Activated B cell treated with CpG ODN at 0.5 μM for 24 hours (primary cell): Measurements from ENCODE around the gene SLC25A12. TPM values are rescaled to one million over a fixed set of nuclear protein-coding genes. Genes with fewer than 3 reads are reported as not detected.

Experiments
- ATAC-seq: fragments of 200-7000 bp; cut with Tn5 transposase; one replicate; pipeline ENCODE4 v1.10.0; 2021; ENCODE audit warnings: low read depth, mild to moderate bottlenecking, moderate library complexity
- CTCF ChIA-PET: fragments of 350-600 bp; sonication (Branson Sonifier 250); formaldehyde crosslinking; loops from one replicate; lab custom pipeline; 2021; ENCODE audit warnings: antibody characterized with exemption; lab: Charles Lee
- POLR2A ChIA-PET: fragments of 350-600 bp; sonication (Branson Sonifier 250); formaldehyde crosslinking; loops from one replicate; lab custom pipeline; 2021; ENCODE audit warnings: antibody characterized with exemption; lab: Charles Lee
- DNase-seq: peaks from one replicate; pipeline ENCODE4 v3.0.0; 2022
- H3K27ac Mint-ChIP-seq: one replicate; pipeline ENCODE4 v1.8.0; 2020; ENCODE audit warnings: mixed read lengths
- H3K27me3 Mint-ChIP-seq: one replicate; pipeline ENCODE4 v1.8.0; 2021; ENCODE audit warnings: mixed read lengths
- H3K36me3 Mint-ChIP-seq: one replicate; pipeline ENCODE4 v1.8.0; 2021; ENCODE audit warnings: low read depth, mixed read lengths
- H3K4me1 Mint-ChIP-seq: one replicate; pipeline ENCODE4 v1.8.0; 2021; ENCODE audit warnings: mixed read lengths
- H3K4me3 Mint-ChIP-seq: one replicate; pipeline ENCODE4 v1.8.0; 2020; ENCODE audit warnings: mild to moderate bottlenecking, mixed read lengths
- H3K9me3 Mint-ChIP-seq: one replicate; pipeline ENCODE4 v1.8.0; 2020; ENCODE audit warnings: mixed read lengths
- CTCF ChIP-seq: fragments of 200-600 bp; IDR thresholded peaks from one replicate; pipeline ENCODE4 v1.8.0; 2022; ENCODE audit warnings: antibody characterized with exemption, mild to moderate bottlenecking
- intact Hi-C: fragments of 100-400 bp; cut with micrococcal nuclease; formaldehyde crosslinking; loops from one replicate; pipeline ENCODE4 v1.15.1; 2024
- total RNA-seq: library from RNA; stranded (reverse); gene quantifications from 2 replicates; pipeline ENCODE4 v1.2.3, GENCODE V29; 2022

SLC25A12 gene
- total RNA-seq, 1 donor from 2014 or later: 22.2 TPM

GRCh38 chr2:171847627-171848026 is 46.4 kb downstream of the SLC25A12 start:
- Mint-ChIP-seq H3K9me3 (no peaks in the 10 kb centered on the region), H3K36me3 (peaks cover 31% of the 10 kb centered on the region), H3K4me1 (no peaks in the 10 kb centered on the region), H3K4me3 (no peak overlapping the region), H3K27me3 (no peaks in the 10 kb centered on the region), H3K27ac (no peak overlapping the region)
- intact Hi-C loops: no loop called here
- ATAC-seq (no peak), DNase-seq (no peak)
- ChIA-PET CTCF (no interaction called here), POLR2A (no interaction called here)
- no peak for TF ChIP-seq CTCF

- Mint-ChIP-seq H3K36me3 (peaks cover 28% of the 10 kb centered on the region), H3K9me3 (no peaks in the 10 kb centered on the region), H3K27ac (no peak overlapping the region), H3K4me1 (no peaks in the 10 kb centered on the region), H3K27me3 (no peaks in the 10 kb centered on the region), H3K4me3 (no peak overlapping the region)
- ATAC-seq (no peak), DNase-seq (no peak)
- ChIA-PET CTCF (no interaction called here), POLR2A (no interaction called here)
- TF ChIP-seq CTCF: no peak
- intact Hi-C loops: no loop called here
These were observed 47.1 kb downstream of the SLC25A12 start for GRCh38 chr2:171846894-171847293.

GRCh38 chr2:171841996-171842395 is 52.0 kb downstream of the SLC25A12 start:
- Mint-ChIP-seq H3K4me3 (no peak overlapping the region), H3K27ac (no peak overlapping the region), H3K4me1 (no peaks in the 10 kb centered on the region), H3K27me3 (no peaks in the 10 kb centered on the region), H3K9me3 (no peaks in the 10 kb centered on the region), H3K36me3 (peaks cover 45% of the 10 kb centered on the region)
- DNase-seq (no peak), ATAC-seq (no peak)
- ChIA-PET POLR2A (no interaction called here), CTCF (no interaction called here)
- no peak for TF ChIP-seq CTCF
- intact Hi-C loops: no loop called here

GRCh38 chr2:171837736-171838135 is 56.3 kb downstream of the SLC25A12 start:
- no peaks in the 10 kb centered on the region for H3K27me3 Mint-ChIP-seq
- H3K4me1 Mint-ChIP-seq: no peaks in the 10 kb centered on the region
- H3K9me3 Mint-ChIP-seq: no peaks in the 10 kb centered on the region
- no peak for TF ChIP-seq CTCF
- ATAC-seq (no peak), DNase-seq (no peak)
- no peak overlapping the region for H3K4me3 Mint-ChIP-seq
- H3K27ac Mint-ChIP-seq: no peak overlapping the region
- ChIA-PET CTCF (no interaction called here), POLR2A (no interaction called here)
- peaks cover 72% of the 10 kb centered on the region for H3K36me3 Mint-ChIP-seq
- intact Hi-C loops: no loop called here

GRCh38 chr2:171836146-171836910 is 57.7 kb downstream of the SLC25A12 start:
- ChIA-PET POLR2A (no interaction called here), CTCF (no interaction called here)
- Mint-ChIP-seq H3K4me3 (no peak overlapping the region), H3K27ac (no peak overlapping the region), H3K27me3 (no peaks in the 10 kb centered on the region), H3K4me1 (no peaks in the 10 kb centered on the region), H3K9me3 (peaks cover 1% of the 10 kb centered on the region), H3K36me3 (peaks cover 77% of the 10 kb centered on the region)
- intact Hi-C loops: no loop called here
- TF ChIP-seq CTCF: no peak
- ATAC-seq: no peak
- DNase-seq: no peak
